H9 (cell line): ENCODE results near the gene CTXN3. TPM values are rescaled to one million over a fixed set of nuclear protein-coding genes. Genes with fewer than 3 reads are reported as not detected.

Experiments
- DNase-seq: peaks from one replicate; pipeline ENCODE4 v3.0.0-alpha.2; 2017
- H2AFZ ChIP-seq: one replicate; pipeline ENCODE4 v1.6.1; 2013; ENCODE audit warnings: mild to moderate bottlenecking, low read length, control low read depth, moderate library complexity
- H2AK5ac ChIP-seq: 2 replicates; pipeline ENCODE4 v1.6.1; 2013; ENCODE audit warnings: low read length, control low read depth, mixed read lengths; ENCODE audit not compliant: insufficient read length
- H2BK120ac ChIP-seq: one replicate; pipeline ENCODE4 v1.6.1; 2013; ENCODE audit warnings: low read depth, mild to moderate bottlenecking, low read length, control low read depth, inconsistent platforms; ENCODE audit not compliant: poor library complexity, severe bottlenecking
- H2BK12ac ChIP-seq: 2 replicates; pipeline ENCODE4 v1.6.1; 2013; ENCODE audit warnings: low read length, control low read depth, mixed read lengths, low read depth; ENCODE audit not compliant: insufficient read length
- H2BK15ac ChIP-seq: 2 replicates; pipeline ENCODE4 v1.6.1; 2013; ENCODE audit warnings: low read depth, low read length, control low read depth
- H2BK20ac ChIP-seq: one replicate; pipeline ENCODE4 v1.6.1; 2013; ENCODE audit warnings: low read depth, mild to moderate bottlenecking, low read length, control low read depth, inconsistent platforms; ENCODE audit not compliant: poor library complexity, severe bottlenecking
- H2BK5ac ChIP-seq: 2 replicates; pipeline ENCODE4 v1.6.1; 2013; ENCODE audit warnings: low read length, control low read depth, mixed read lengths; ENCODE audit not compliant: insufficient read length
- H3K14ac ChIP-seq: 2 replicates; pipeline ENCODE4 v1.6.1; 2013; ENCODE audit warnings: low read length, control low read depth; ENCODE audit not compliant: insufficient read depth
- H3K18ac ChIP-seq: 2 replicates; pipeline ENCODE4 v1.6.1; 2013; ENCODE audit warnings: low read depth, mild to moderate bottlenecking, mixed read lengths, low read length, control low read depth; ENCODE audit not compliant: insufficient read length
- H3K23ac ChIP-seq: 2 replicates; pipeline ENCODE4 v1.6.1; 2013; ENCODE audit warnings: low read length, control low read depth, mixed read lengths, low read depth; ENCODE audit not compliant: insufficient read length
- H3K23me2 ChIP-seq: 2 replicates; pipeline ENCODE4 v1.6.1; 2013; ENCODE audit warnings: low read depth, mild to moderate bottlenecking, mixed read lengths, low read length, control low read depth; ENCODE audit not compliant: insufficient read length, poor library complexity, severe bottlenecking
- H3K27ac ChIP-seq: 2 replicates; pipeline ENCODE4 v1.5.1; 2013; ENCODE audit warnings: low read length, control low read depth, mixed read lengths, low read depth; ENCODE audit not compliant: insufficient read length
- H3K27me3 ChIP-seq: 2 replicates; pipeline ENCODE4 v1.6.1; 2013; ENCODE audit warnings: low read length, control low read depth, inconsistent platforms; ENCODE audit not compliant: insufficient read depth
- H3K4ac ChIP-seq: 2 replicates; pipeline ENCODE4 v1.6.1; 2013; ENCODE audit warnings: low read depth, mild to moderate bottlenecking, control low read depth, inconsistent platforms, low read length, moderate library complexity
- H3K4me1 ChIP-seq: 2 replicates; pipeline ENCODE4 v1.6.1; 2013; ENCODE audit warnings: low read length, control low read depth, inconsistent platforms; ENCODE audit not compliant: insufficient read depth
- H3K4me2 ChIP-seq: 2 replicates; pipeline ENCODE4 v1.6.1; 2013; ENCODE audit warnings: low read length, control low read depth, mixed read lengths; ENCODE audit not compliant: insufficient read length, insufficient read depth
- H3K56ac ChIP-seq: 2 replicates; pipeline ENCODE4 v1.6.1; 2013; ENCODE audit warnings: low read depth, mild to moderate bottlenecking, mixed read lengths, low read length, control low read depth; ENCODE audit not compliant: insufficient read length
- H3K79me1 ChIP-seq: 2 replicates; pipeline ENCODE4 v1.6.1; 2013; ENCODE audit warnings: low read depth, mild to moderate bottlenecking, moderate library complexity, low read length, control low read depth, inconsistent platforms; ENCODE audit not compliant: insufficient read depth, poor library complexity, severe bottlenecking
- H3K79me2 ChIP-seq: 2 replicates; pipeline ENCODE4 v1.6.1; 2013; ENCODE audit warnings: low read length, control low read depth, inconsistent platforms; ENCODE audit not compliant: insufficient read depth
- H3K9ac ChIP-seq: 2 replicates; pipeline ENCODE4 v1.6.1; 2013; ENCODE audit warnings: low read length, control low read depth, mixed read lengths; ENCODE audit not compliant: insufficient read length; ENCODE audit errors: extremely low read depth
- H3K9me3 ChIP-seq: one replicate; pipeline ENCODE4 v1.6.1; 2013; ENCODE audit warnings: low read depth, low read length, inconsistent platforms; ENCODE audit not compliant: control insufficient read depth
- H3T11ph ChIP-seq: one replicate; pipeline ENCODE4 v1.6.1; 2013; ENCODE audit warnings: mild to moderate bottlenecking, low read length, control low read depth, inconsistent platforms
- H4K20me1 ChIP-seq: one replicate; pipeline ENCODE4 v1.6.1; 2013; ENCODE audit not compliant: control insufficient read depth, insufficient read length, insufficient read depth
- H4K5ac ChIP-seq: 2 replicates; pipeline ENCODE4 v1.6.1; 2013; ENCODE audit warnings: low read depth, mild to moderate bottlenecking, mixed read lengths, low read length, control low read depth; ENCODE audit not compliant: insufficient read length
- H4K8ac ChIP-seq: replicated peaks from 2 replicates; pipeline ENCODE4 v1.6.1; 2013; ENCODE audit warnings: low read length, control low read depth, mixed read lengths, low read depth; ENCODE audit not compliant: insufficient read length
- H4K91ac ChIP-seq: 2 replicates; pipeline ENCODE4 v1.6.1; 2013; ENCODE audit warnings: low read depth, mild to moderate bottlenecking, moderate library complexity, mixed read lengths, low read length, control low read depth; ENCODE audit not compliant: insufficient read length
- H3K27ac Mint-ChIP-seq, 3 experiments: 2 replicates in 2 of 3; 3 replicates in 1 of 3; pipeline ENCODE4 v1.8.0; 2020 to 2021; ENCODE audit warnings: mixed read lengths in 3 of 3, mild to moderate bottlenecking in 1 of 3, moderate library complexity in 1 of 3
- H3K27me3 Mint-ChIP-seq: 2 replicates; pipeline ENCODE4 v1.8.0; 2021; ENCODE audit warnings: low read depth, mild to moderate bottlenecking, moderate library complexity, mixed read lengths
- H3K36me3 Mint-ChIP-seq, 3 experiments: 2 replicates in 2 of 3; 3 replicates in 1 of 3; pipeline ENCODE4 v1.8.0; 2020 to 2021; ENCODE audit warnings: low read depth in 3 of 3, mixed read lengths in 3 of 3; ENCODE audit not compliant: insufficient read depth in 1 of 3
- H3K4me1 Mint-ChIP-seq, 2 experiments: 2 replicates each; pipeline ENCODE4 v1.8.0; 2020; ENCODE audit warnings: mixed read lengths in 2 of 2
- H3K4me3 Mint-ChIP-seq, 2 experiments: 2 replicates in 1 of 2; 3 replicates in 1 of 2; pipeline ENCODE4 v1.8.0; 2020 to 2021; ENCODE audit warnings: mild to moderate bottlenecking in 2 of 2, mixed read lengths in 2 of 2, moderate library complexity in 1 of 2
- H3K9me3 Mint-ChIP-seq, 2 experiments: 2 replicates in 1 of 2; 3 replicates in 1 of 2; pipeline ENCODE4 v1.8.0; 2020; ENCODE audit warnings: mild to moderate bottlenecking in 2 of 2, mixed read lengths in 2 of 2, moderate library complexity in 1 of 2
- CTCF ChIP-seq: fragments of 200-600 bp; sonication (generic); conservative IDR thresholded peaks from 3 replicates; pipeline ENCODE4 v1.8.0; 2021; ENCODE audit warnings: antibody characterized with exemption, mild to moderate bottlenecking
- WGBS: extraction: QIAGEN DNeasy Blood & Tissue Kit; methylation state at CpG from one replicate; pipeline ENCODE4 v1.1.7; 2013; ENCODE audit warnings: missing lambda C conversion rate, low lambda C conversion rate, mixed read lengths; ENCODE audit not compliant: insufficient read length; ENCODE audit errors: extremely low coverage; 5-methylcytosine and 5-hydroxymethylcytosine counted together
- total RNA-seq: library from RNA; stranded (reverse); gene quantifications from 2 replicates; pipeline ENCODE4 v1.2.1, GENCODE V29; 2021

CTXN3 gene
- total RNA-seq, 1 experiment from 2014 or later, result not detected

GRCh38 chr5:127650022-127650421 lies 1.1 kb downstream of the CTXN3 start:
- Histone ChIP-seq H2BK5ac (no peak overlapping the region), H4K5ac (no peak overlapping the region), H3K14ac (no peak overlapping the region), H2AK5ac (no peak overlapping the region), H3T11ph (no peak overlapping the region), H4K91ac (no peak overlapping the region), H3K4ac (no peak overlapping the region), H3K79me1 (no peaks in the 10 kb centered on the region), H3K27me3 (no peaks in the 10 kb centered on the region), H3K27ac (no peak overlapping the region), H3K9me3 (no peaks in the 10 kb centered on the region), H3K23me2 (no peaks in the 10 kb centered on the region), H2BK15ac (no peak overlapping the region), H3K4me2 (no peak overlapping the region), H3K9ac (no peak overlapping the region), H3K23ac (no peak overlapping the region), H3K79me2 (no peaks in the 10 kb centered on the region), H3K4me1 (peaks cover 3% of the 10 kb centered on the region), H2BK20ac (no peak overlapping the region), H2AFZ (no peak overlapping the region), H3K18ac (no peak overlapping the region), H4K20me1 (no peaks in the 10 kb centered on the region), H3K56ac (no peak overlapping the region), H2BK120ac (no peak overlapping the region), H4K8ac (no peak overlapping the region), H2BK12ac (no peak overlapping the region)
- Mint-ChIP-seq H3K27me3 (no peaks in the 10 kb centered on the region), H3K9me3 (no peaks in the 10 kb centered on the region; a peak in 1 of 5 replicates), H3K27ac (no peak overlapping the region), H3K36me3 (no peaks in the 10 kb centered on the region), H3K4me3 (no peak overlapping the region), H3K4me1 (peaks cover 23 to 26% of the 10 kb centered on the region in 2 experiments)
- no CpG with 5 or more reads among the region's 2 CpGs for WGBS
- no peak for TF ChIP-seq CTCF
- DNase-seq, result no peak
